GM12878 (cell line): Measurements from ENCODE around the gene FDXR. TPM values are rescaled to one million over a fixed set of nuclear protein-coding genes. Genes with fewer than 3 reads are reported as not detected.

Experiments used
- ATAC-seq: fragments of 200-7000 bp; cut with Tn5 transposase; 3 replicates; pipeline ENCODE4 v1.9.1; 2020; ENCODE audit warnings: mild to moderate bottlenecking, moderate library complexity
- BruUV-seq: library from RNA; stranded (reverse); fragments of 400-500 nt; replicated peaks from 2 replicates; lab custom pipeline; 2021; lab: Mats Ljungman, UMichigan
- CTCF ChIA-PET: fragments of 300-600 bp; sonication (Branson Sonifier 250); formaldehyde crosslinking; extraction: SDS; loops from one replicate; lab custom pipeline; 2021; ENCODE audit warnings: inconsistent platforms; lab: Yijun Ruan, JAX
- POLR2A ChIA-PET: fragments of 350-600 bp; formaldehyde crosslinking; extraction: SDS; loops from one replicate; lab custom pipeline; 2021; ENCODE audit warnings: inconsistent platforms; lab: Charles Lee
- RAD21 ChIA-PET: fragments of 300-600 bp; sonication (Branson Sonifier 250); formaldehyde crosslinking; loops from one replicate; lab custom pipeline; 2023; ENCODE audit warnings: antibody characterized with exemption; ENCODE audit not compliant: unreplicated experiment; lab: Charles Lee
- SMC1A ChIA-PET: fragments of 300-600 bp; sonication (Branson Sonifier 250); formaldehyde crosslinking; loops from one replicate; lab custom pipeline; 2023; ENCODE audit not compliant: unreplicated experiment, uncharacterized antibody; lab: Charles Lee
- DNase-seq: peaks from one replicate; pipeline ENCODE4 v3.0.0-alpha.2; 2011; ENCODE audit warnings: low read depth, low spot score
- FAIRE-seq: peaks from 3 replicates; lab custom pipeline; 2011; peaks lifted over from hg19 to GRCh38; lab: Jason Lieb, UNC
- H2AFZ ChIP-seq: 2 replicates; pipeline ENCODE4 v1.6.0; 2011; ENCODE audit warnings: low read depth, low read length, control low read depth; ENCODE audit not compliant: control insufficient read depth
- H3K27ac ChIP-seq: 2 replicates; pipeline ENCODE4 v1.5.1; 2011; ENCODE audit warnings: control low read depth; ENCODE audit not compliant: control insufficient read depth, insufficient read depth
- H3K27me3 ChIP-seq, 2 experiments: replicated peaks in 1 of 2; 2 replicates each; pipeline versions ENCODE4 v1.6.0 to v1.6.1; 2011; ENCODE audit warnings: low read length in 1 of 2; ENCODE audit not compliant: control insufficient read depth in 2 of 2, insufficient read depth in 2 of 2
- H3K36me3 ChIP-seq, 2 experiments: 2 replicates each; pipeline ENCODE4 v1.5.1; 2011; ENCODE audit warnings: low read length in 1 of 2; ENCODE audit not compliant: control insufficient read depth in 2 of 2, insufficient read depth in 2 of 2
- H3K4me1 ChIP-seq: 2 replicates; pipeline ENCODE4 v1.6.1; 2011; ENCODE audit warnings: mild to moderate bottlenecking, low read length, moderate library complexity, mixed read lengths; ENCODE audit not compliant: control insufficient read depth, insufficient read depth
- H3K4me2 ChIP-seq: 2 replicates; pipeline ENCODE4 v1.6.0; 2011; ENCODE audit warnings: control low read depth; ENCODE audit not compliant: control insufficient read depth, insufficient read depth
- H3K4me3 ChIP-seq: fragments of 200-600 bp; sonication (generic); 2 replicates; pipeline ENCODE4 v1.5.1; 2016
- H3K79me2 ChIP-seq: 2 replicates; pipeline ENCODE4 v1.6.0; 2011; ENCODE audit warnings: low read length; ENCODE audit not compliant: control insufficient read depth, insufficient read depth
- H3K9ac ChIP-seq: 2 replicates; pipeline ENCODE4 v1.8.0; 2011; ENCODE audit warnings: low read length, control low read depth, mixed read lengths; ENCODE audit not compliant: control insufficient read depth, insufficient read depth
- H3K9me3 ChIP-seq: replicated peaks from 3 replicates; pipeline ENCODE4 v1.5.1; 2011; ENCODE audit warnings: mild to moderate bottlenecking, low read length; ENCODE audit not compliant: control insufficient read depth, insufficient read depth
- H4K20me1 ChIP-seq: 2 replicates; pipeline ENCODE4 v1.6.0; 2011; ENCODE audit not compliant: control insufficient read depth, insufficient read depth
- BCL11A ChIP-seq: IDR thresholded peaks from 2 replicates; pipeline ENCODE4 v1.6.1; 2011; ENCODE audit warnings: low read depth, low read length
- BHLHE40 ChIP-seq, 2 experiments: fragments of 450-650 bp in 1 of 2; IDR thresholded peaks; 2 replicates each; pipeline ENCODE4 v1.6.1; 2011 to 2017; ENCODE audit warnings: low read depth in 2 of 2, borderline replicate concordance in 1 of 2, improper control_type of control experiment in 1 of 2, low read length in 1 of 2, mild to moderate bottlenecking in 1 of 2
- CEBPB ChIP-seq, 2 experiments: fragments of 150-350 bp in 1 of 2; IDR thresholded peaks; 2 replicates each; pipeline ENCODE4 v1.6.1; 2012 to 2014; ENCODE audit warnings: low read depth in 2 of 2, low read length in 2 of 2, borderline replicate concordance in 1 of 2, inconsistent platforms in 1 of 2
- EZH2 ChIP-seq: IDR thresholded peaks from 2 replicates; pipeline ENCODE4 v1.6.1; 2012; ENCODE audit warnings: low read depth, mild to moderate bottlenecking, control low read depth, inconsistent platforms, low read length, borderline replicate concordance; ENCODE audit not compliant: control insufficient read depth
- FOS ChIP-seq: IDR thresholded peaks from 3 replicates; pipeline ENCODE4 v1.6.1; 2011; ENCODE audit warnings: borderline replicate concordance; ENCODE audit not compliant: insufficient read length; ENCODE audit errors: extremely low read depth
- MTA3 ChIP-seq: IDR thresholded peaks from 2 replicates; pipeline ENCODE4 v1.6.1; 2012; ENCODE audit warnings: low read length, inconsistent platforms, borderline replicate concordance
- POU2F2 ChIP-seq: IDR thresholded peaks from 3 replicates; pipeline ENCODE4 v1.6.1; 2011; ENCODE audit warnings: low read depth, mild to moderate bottlenecking, low read length, borderline replicate concordance
- RBBP5 ChIP-seq: fragments of 200-600 bp; sonication (generic); conservative IDR thresholded peaks from 2 replicates; pipeline ENCODE4 v1.6.1; 2016
- SIN3A ChIP-seq: IDR thresholded peaks from 2 replicates; pipeline ENCODE4 v1.6.1; 2012; ENCODE audit warnings: low read depth, low read length, improper control_type of control experiment
- SMARCA5 ChIP-seq: fragments of 450-650 bp; IDR thresholded peaks from 2 replicates; pipeline ENCODE4 v1.6.1; 2017; ENCODE audit warnings: mild to moderate bottlenecking
- WRNIP1 ChIP-seq: IDR thresholded peaks from 2 replicates; pipeline ENCODE4 v1.6.1; 2011; ENCODE audit warnings: low read depth, low read length, improper control_type of control experiment, borderline replicate concordance
- ZBTB11 ChIP-seq: fragments of 450-650 bp; formaldehyde crosslinking; IDR thresholded peaks from 2 replicates; pipeline ENCODE4 v1.5.0; 2022; ENCODE audit warnings: mild to moderate bottlenecking, missing genetic modification characterization
- ZBTB33 ChIP-seq: fragments of 450-650 bp; IDR thresholded peaks from 2 replicates; pipeline ENCODE4 v1.6.1; 2017; ENCODE audit warnings: mild to moderate bottlenecking
- WGBS: methylation state at CpG from one replicate; pipeline ENCODE4 v1.1.6; 2016; ENCODE audit warnings: low lambda C conversion rate; ENCODE audit not compliant: insufficient replicate concordance, insufficient coverage; ENCODE audit errors: missing lambda C conversion rate; 5-methylcytosine and 5-hydroxymethylcytosine counted together
- in situ Hi-C: fragments of 300-500 bp; cut with MboI; formaldehyde crosslinking; loops from 9 replicates; pipeline ENCODE4 v1.14.3; 2018; ENCODE audit warnings: mixed read lengths
- intact Hi-C: fragments of 100-400 bp; cut with micrococcal nuclease; formaldehyde crosslinking; loops from one replicate; pipeline ENCODE4 v1.14.2; 2022; ENCODE audit not compliant: unreplicated experiment
- polyA plus RNA-seq, 11 experiments: library from polyadenylated mRNA; depleted of rRNA in 4 of 11; unstranded in 6 of 11; stranded (reverse) in 5 of 11; fragments of >200 nt; fragmentation: Nextera tagmentation in 4 of 11; fragmentation: Illumina TruSeq in 1 of 11; extraction: Ambion mirVana in 4 of 11; extraction: Trizol in 1 of 11; gene quantifications; 1 replicate in 1 of 11; 2 replicates in 10 of 11; pipeline versions ENCODE4 v1.2.1 to v1.2.3, GENCODE V29; 2011 to 2016; ENCODE audit warnings: inconsistent platforms in 2 of 11, missing spikeins in 2 of 11, low read depth in 1 of 11
- total RNA-seq, 4 experiments: library from RNA; depleted of rRNA in 3 of 4; stranded (reverse); fragments of >200 nt in 3 of 4; fragmentation: Illumina TruSeq in 1 of 4; extraction: Trizol in 1 of 4; gene quantifications; 2 replicates each; pipeline versions ENCODE4 v1.2.1 to v1.2.3, GENCODE V29; 2013 to 2021

Gene FDXR
- total and polyA plus RNA-seq, 10 of the 15 experiments (the other 5 are each of a cell fraction or from before 2014, with no cell fraction given), result 0.85 to 162 (median 48.2) TPM

- RAD21 ChIA-PET, result no interaction called here
- Histone ChIP-seq H3K79me2 (no peaks in the 10 kb centered on the region), H3K27ac (no peak overlapping the region), H4K20me1 (no peaks in the 10 kb centered on the region), H3K4me2 (no peak overlapping the region), H3K36me3 (no peaks in the 10 kb centered on the region), H3K9ac (no peak overlapping the region), H3K9me3 (no peaks in the 10 kb centered on the region), H3K27me3 (peaks cover 0 to 2% of the 10 kb centered on the region in 2 experiments; a peak in 3 of 4 replicates), H3K4me3 (no peak overlapping the region), H3K4me1 (no peaks in the 10 kb centered on the region), H2AFZ (no peak overlapping the region)
- ATAC-seq (no peak), FAIRE-seq (no peak), DNase-seq (no peak)
- POLR2A ChIA-PET, result no interaction called here
- CTCF ChIA-PET, result no interaction called here
- intact Hi-C loops (no loop called here), in situ Hi-C loops (no loop called here)
- BruUV-seq, result no TSS peak
- SMC1A ChIA-PET, result no interaction called here
- no peak for TF ChIP-seq CEBPB (IDR thresholded peaks at IDR 0.05; ENCODE audit: borderline replicate concordance in 1 of 2, low read depth in 2 of 2, low read length in 2 of 2)
- no peak for TF ChIP-seq MTA3
- no peak for TF ChIP-seq ZBTB11 (CRISPR knock-in tag)
- no peak for TF ChIP-seq WRNIP1
- TF ChIP-seq POU2F2, result no peak
- TF ChIP-seq FOS, result no peak
- no peak for TF ChIP-seq BCL11A
- no peak for TF ChIP-seq RBBP5
- TF ChIP-seq BHLHE40 (IDR thresholded peaks at IDR 0.05; ENCODE audit: borderline replicate concordance in 1 of 2, low read depth in 2 of 2, low read length in 1 of 2), result no peak
- TF ChIP-seq SIN3A, result no peak
- no peak for TF ChIP-seq ZBTB33
- no peak for TF ChIP-seq EZH2
- TF ChIP-seq SMARCA5, result no peak
- 52% methylated on average over 29 of the region's 29 CpGs for WGBS
Measured at GRCh38 chr17:74851612-74852236, 21.1 kb downstream of the FDXR start.
